Non-pigmented ciliary epithelial cell (primary cell): ENCODE data around the gene PSTPIP1.
"Not testable (repeated sequence)": the region's sequence is repeated elsewhere in the genome, so short reads cannot be mapped to it uniquely, and the experiment has no call there.

Experiments used
- DNase-seq: peaks from one replicate; pipeline ENCODE4 v3.0.0-alpha.2; 2010; ENCODE audit warnings: low read depth

The PSTPIP1 gene

GRCh38 chr15:76994971-76995945 lies at the start of gene PSTPIP1:
Gene PSTPIP1, plus strand, starts transcription at chr15:76995126. Its CDS starts 448 bp downstream, at chr15:76995574.
- no peak for DNase-seq

GRCh38 chr15:76945494-76946093 lies 49.3 kb upstream of the PSTPIP1 start:
- no peak for DNase-seq

GRCh38 chr15:76947454-76947853 lies 47.5 kb upstream of the PSTPIP1 start:
- DNase-seq = no peak

GRCh38 chr15:76951220-76951619 lies 43.7 kb upstream of the PSTPIP1 start:
- no peak for DNase-seq

- no peak for DNase-seq
Measured at GRCh38 chr15:76953913-76954312, 41.0 kb upstream of the PSTPIP1 start.

- DNase-seq = no peak
Measured at GRCh38 chr15:76954744-76955143, 40.2 kb upstream of the PSTPIP1 start.

- no peak for DNase-seq
Measured at GRCh38 chr15:76961268-76962011, 33.5 kb upstream of the PSTPIP1 start.

- no peak for DNase-seq
Measured at GRCh38 chr15:76962337-76963013, 32.5 kb upstream of the PSTPIP1 start.

- DNase-seq = no peak
Measured at GRCh38 chr15:76963596-76963995, 31.3 kb upstream of the PSTPIP1 start.

- DNase-seq = no peak
Measured at GRCh38 chr15:76964157-76964556, 30.8 kb upstream of the PSTPIP1 start.

GRCh38 chr15:76966051-76966450 lies 28.9 kb upstream of the PSTPIP1 start:
- DNase-seq = not testable (repeated sequence)

GRCh38 chr15:76967067-76967466 lies 27.9 kb upstream of the PSTPIP1 start:
- no peak for DNase-seq

- no peak for DNase-seq
Measured at GRCh38 chr15:76968306-76968705, 26.6 kb upstream of the PSTPIP1 start.

GRCh38 chr15:76972389-76973361 lies 22.3 kb upstream of the PSTPIP1 start:
- DNase-seq = no peak

- no peak for DNase-seq
Measured at GRCh38 chr15:76973362-76973743, 21.6 kb upstream of the PSTPIP1 start.

- no peak for DNase-seq
Measured at GRCh38 chr15:76973906-76974305, 21.0 kb upstream of the PSTPIP1 start.

GRCh38 chr15:76974456-76975036 lies 20.4 kb upstream of the PSTPIP1 start:
- DNase-seq = no peak

- no peak for DNase-seq
Measured at GRCh38 chr15:76976141-76976540, 18.8 kb upstream of the PSTPIP1 start.

- DNase-seq = no peak
Measured at GRCh38 chr15:76976572-76977270, 18.2 kb upstream of the PSTPIP1 start.
